Endothelial cell of umbilical vein (primary cell): ENCODE results near the gene CS.
A peak's percentile ranks its signal among the peaks of the same experiment; 100 is the strongest.

Experiments
- CTCF ChIP-seq, 2 donors: IDR thresholded peaks; 1 replicate in 1 of 2; 2 replicates in 1 of 2; pipeline ENCODE4 v1.5.1; 2011; ENCODE audit warnings: low read length in 2 of 2, mild to moderate bottlenecking in 2 of 2, moderate library complexity in 2 of 2, control low read depth in 1 of 2, inconsistent platforms in 1 of 2, low read depth in 1 of 2; ENCODE audit not compliant: insufficient read depth in 1 of 2; ENCODE audit errors: extremely low read depth in 1 of 2
- POLR2A ChIP-seq: IDR thresholded peaks from 2 replicates; pipeline ENCODE4 v1.6.1; 2012; ENCODE audit warnings: low read depth, mild to moderate bottlenecking, control low read depth, low read length
- POLR2AphosphoS5 ChIP-seq: IDR thresholded peaks from 2 replicates; pipeline ENCODE4 v1.6.1; 2012; ENCODE audit warnings: low read depth, mild to moderate bottlenecking, control low read depth, low read length, moderate library complexity; ENCODE audit not compliant: insufficient read depth

- TF ChIP-seq CTCF (IDR thresholded peaks at IDR 0.05; ENCODE audit: extremely low read depth in 1 of 2, insufficient read depth in 1 of 2, low read depth in 1 of 2, low read length in 2 of 2) (peak in 1 of 2 donors; percentile 25), POLR2AphosphoS5 (peak; percentile 89), POLR2A (peak; percentile 90)
Observed at GRCh38 chr12:56221757-56222530, 78.2 kb downstream of the CS start, which contains the start of gene RNF41.
